SK-N-SH (cell line): Measurements from ENCODE around the gene PTPN9. TPM values are rescaled to one million over a fixed set of nuclear protein-coding genes. Genes with fewer than 3 reads are reported as not detected.

ENCODE experiments used
- CTCF ChIA-PET: fragments of 300-600, 350-600 bp; formaldehyde crosslinking; extraction: SDS; loops from one replicate; lab custom pipeline; 2021; lab: Yijun Ruan, JAX
- POLR2A ChIA-PET: fragments of 350-600 bp; sonication (Branson Sonifier 250); formaldehyde crosslinking; extraction: SDS; loops from one replicate; lab custom pipeline; 2020; ENCODE audit warnings: antibody characterized with exemption, inconsistent platforms; lab: Yijun Ruan, JAX
- DNase-seq: peaks from one replicate; pipeline ENCODE4 v3.0.0; 2012
- H2AFZ ChIP-seq: fragments of 200-600 bp; sonication (generic); 2 replicates; pipeline ENCODE4 v1.8.1; 2016; ENCODE audit warnings: antibody characterized with exemption, mild to moderate bottlenecking, low read depth
- H3F3A ChIP-seq: fragments of 200-600 bp; sonication (generic); replicated peaks from 2 replicates; pipeline ENCODE3; 2016; ENCODE audit warnings: antibody characterized with exemption, mild to moderate bottlenecking; ENCODE audit not compliant: insufficient read depth
- H3K27ac ChIP-seq, 2 experiments: fragments of 200-500 bp in 1 of 2; fragments of 200-600 bp in 1 of 2; sonication (Bioruptor generic) in 1 of 2; sonication (generic), shearing (Covaris generic) in 1 of 2; 2 replicates each; pipeline versions ENCODE4 v1.5.1 to v1.6.1; 2014 to 2016; ENCODE audit warnings: low read depth in 2 of 2, inconsistent platforms in 1 of 2, low read length in 1 of 2, mild to moderate bottlenecking in 1 of 2, mixed read lengths in 1 of 2
- H3K27me3 ChIP-seq: fragments of 200-600 bp; sonication (generic), shearing (Covaris generic); 2 replicates; pipeline ENCODE4 v1.6.1; 2016; ENCODE audit warnings: mixed run types; ENCODE audit not compliant: insufficient read depth
- H3K36me3 ChIP-seq, 2 experiments: fragments of 200-500 bp in 1 of 2; fragments of 200-600 bp in 1 of 2; sonication (Bioruptor generic) in 1 of 2; sonication (generic) in 1 of 2; replicated peaks in 1 of 2; 2 replicates each; pipeline versions ENCODE3 to v1.5.1; 2014 to 2016; ENCODE audit warnings: low read length in 1 of 2, mild to moderate bottlenecking in 1 of 2; ENCODE audit not compliant: insufficient read depth in 2 of 2, control insufficient read depth in 1 of 2
- H3K4me1 ChIP-seq, 2 experiments: fragments of 200-500 bp in 1 of 2; fragments of 200-600 bp in 1 of 2; sonication (Bioruptor generic) in 1 of 2; sonication (generic), shearing (Covaris generic) in 1 of 2; 2 replicates each; pipeline versions ENCODE4 v1.5.1 to v1.6.1; 2014 to 2016; ENCODE audit warnings: low read depth in 1 of 2, low read length in 1 of 2, mixed run types in 1 of 2; ENCODE audit not compliant: insufficient read depth in 2 of 2, control insufficient read depth in 1 of 2
- H3K4me2 ChIP-seq: fragments of 200-600 bp; sonication (generic), shearing (Covaris generic); 2 replicates; pipeline ENCODE4 v1.6.1; 2017; ENCODE audit warnings: mixed run types
- H3K4me3 ChIP-seq, 2 experiments: fragments of 200-500 bp in 1 of 2; fragments of 200-600 bp in 1 of 2; sonication (Bioruptor generic) in 1 of 2; sonication (generic), shearing (Covaris generic) in 1 of 2; 2 replicates each; pipeline versions ENCODE4 v1.5.1 to v1.8.1; 2014 to 2016; ENCODE audit warnings: low read depth in 2 of 2, inconsistent platforms in 1 of 2, low read length in 1 of 2, mild to moderate bottlenecking in 1 of 2, mixed read lengths in 1 of 2, moderate library complexity in 1 of 2
- H3K79me2 ChIP-seq: fragments of 200-600 bp; sonication (generic); 2 replicates; pipeline ENCODE4 v1.8.1; 2017; ENCODE audit warnings: mild to moderate bottlenecking; ENCODE audit not compliant: insufficient read depth
- H3K9ac ChIP-seq: fragments of 200-600 bp; sonication (generic); 2 replicates; pipeline ENCODE4 v1.6.1; 2017; ENCODE audit warnings: mixed run types
- H3K9me2 ChIP-seq: fragments of 200-600 bp; sonication (generic); 2 replicates; pipeline ENCODE4 v1.6.1; 2017; ENCODE audit warnings: mixed run types
- H3K9me3 ChIP-seq: fragments of 200-600 bp; sonication (generic); 2 replicates; pipeline ENCODE4 v1.6.1; 2017; ENCODE audit warnings: mixed run types, mild to moderate bottlenecking, moderate library complexity
- H4K20me1 ChIP-seq: fragments of 200-600 bp; sonication (generic); 2 replicates; pipeline ENCODE4 v1.6.1; 2017; ENCODE audit warnings: mild to moderate bottlenecking, mixed run types; ENCODE audit not compliant: insufficient read depth
- FOXM1 ChIP-seq: IDR thresholded peaks from 2 replicates; pipeline ENCODE4 v1.4.0; 2012; ENCODE audit warnings: low read depth, mild to moderate bottlenecking
- WGBS: methylation state at CpG from one replicate; pipeline ENCODE4 v1.1.6; 2017; ENCODE audit warnings: low lambda C conversion rate; 5-methylcytosine and 5-hydroxymethylcytosine counted together
- polyA plus RNA-seq, 3 experiments: library from polyadenylated mRNA; depleted of rRNA; stranded (reverse); fragments of >200 nt; gene quantifications; 2 replicates each; pipeline ENCODE4 v1.2.3, GENCODE V29; 2012
- small RNA-seq, 7 experiments: library from RNA; depleted of rRNA; stranded (forward); fragments of <200 nt; gene quantifications; one replicate each; pipeline ENCODE3, GENCODE V24; 2012

Gene PTPN9
- polyA plus RNA-seq, 1 of the 3 experiments (the other 2 are of a cell fraction): 25.9 TPM

- H2AFZ ChIP-seq: no peak overlapping the region
- H3K27ac ChIP-seq: no peak overlapping the region
- CTCF ChIA-PET: interaction anchor here (0.7 to 1.5 kb wide), 2 partner anchors 35 to 41 kb away, joined by 3 to 4 read pairs; partner anchors contain the start of gene SIN3A
- no peaks in the 10 kb centered on the region for H3K9me2 ChIP-seq
- no peak for TF ChIP-seq FOXM1
- H3K27me3 ChIP-seq: no peaks in the 10 kb centered on the region
- no peak overlapping the region for H3K9ac ChIP-seq
- whole genome bisulfite sequencing: 91% methylated on average over 1 of the region's 1 CpG
- H3K4me3 ChIP-seq: no peak overlapping the region
- no peak overlapping the region for H3K4me2 ChIP-seq
- no peaks in the 10 kb centered on the region for H3K9me3 ChIP-seq
- H3K79me2 ChIP-seq: peaks cover 64% of the 10 kb centered on the region
- H3K36me3 ChIP-seq: peaks cover 42 to 69% of the 10 kb centered on the region in 2 experiments
- DNase-seq: no peak
- POLR2A ChIA-PET: no interaction called here
- no peaks in the 10 kb centered on the region for H3F3A ChIP-seq
- H4K20me1 ChIP-seq: peaks cover 11% of the 10 kb centered on the region
- H3K4me1 ChIP-seq: no peaks in the 10 kb centered on the region
Observed at GRCh38 chr15:75416584-75416983, 162.5 kb downstream of the PTPN9 start.

Small RNA genes lying within 50 kb of the gene (small RNA-seq; reads per million reads assigned to genes)
- 0 reads per million in 7 experiments for gene AC105036.1
- gene AC105036.2: 0 reads per million in 7 experiments

Other genes starting within 250 kb of the PTPN9 start
- 197 and 223 TPM in 2 replicates for gene COMMD4, start 243.3 kb downstream of the PTPN9 start, polyA plus RNA-seq (2012; rRNA removed)
- 11.4 and 12.0 TPM in 2 replicates for gene NEIL1, start 232.3 kb downstream of the PTPN9 start, polyA plus RNA-seq (2012; rRNA removed)
- gene MAN2C1, start 210.7 kb downstream of the PTPN9 start, polyA plus RNA-seq (2012; rRNA removed): 132 and 169 TPM in 2 replicates
- 32.2 and 38.3 TPM in 2 replicates for gene SIN3A, start 127.6 kb downstream of the PTPN9 start, polyA plus RNA-seq (2012; rRNA removed)
- gene SNUPN, start 46.4 kb upstream of the PTPN9 start, polyA plus RNA-seq (2012; rRNA removed): 31.7 and 36.4 TPM in 2 replicates
- gene IMP3, start 60.9 kb upstream of the PTPN9 start, polyA plus RNA-seq (2012; rRNA removed): 56.1 and 56.2 TPM in 2 replicates
- 7.7 and 8.5 TPM in 2 replicates for gene SNX33, start 68.6 kb upstream of the PTPN9 start, polyA plus RNA-seq (2012; rRNA removed)
- 0.28 and 0.35 TPM in 2 replicates for gene CSPG4, start 133.5 kb upstream of the PTPN9 start, polyA plus RNA-seq (2012; rRNA removed)